SK-N-SH (cell line): Measurements from ENCODE around the gene IVNS1ABP.

ENCODE experiments used
- NFIC ChIP-seq: IDR thresholded peaks from 2 replicates; pipeline ENCODE4 v1.4.0; 2012; ENCODE audit warnings: borderline replicate concordance
- POLR2AphosphoS5 ChIP-seq: IDR thresholded peaks from 2 replicates; pipeline ENCODE4 v1.6.1; 2012; ENCODE audit warnings: low read depth, low read length
- RAD21 ChIP-seq: IDR thresholded peaks from 2 replicates; pipeline ENCODE4 v1.6.1; 2012; ENCODE audit warnings: mild to moderate bottlenecking, low read length
- YY1 ChIP-seq: IDR thresholded peaks from 2 replicates; pipeline ENCODE4 v1.4.0; 2012; ENCODE audit warnings: low read depth, mild to moderate bottlenecking
- TF ChIP-seq, protein P1 (sequence below): fragments of 200-600 bp; sonication (generic); IDR thresholded peaks from 2 replicates; pipeline ENCODE4 v1.6.1; 2017; ENCODE audit warnings: antibody characterized with exemption, mild to moderate bottlenecking, moderate library complexity
- TF ChIP-seq, protein P2 (sequence below): IDR thresholded peaks from 2 replicates; pipeline ENCODE4 v1.4.0; 2012; ENCODE audit warnings: low read depth, borderline replicate concordance
- TF ChIP-seq, protein P3 (sequence below): fragments of 150-350 bp; IDR thresholded peaks from 2 replicates; pipeline ENCODE4 v1.6.1; 2016; ENCODE audit warnings: mild to moderate bottlenecking, low read depth, low read length

DNA sequence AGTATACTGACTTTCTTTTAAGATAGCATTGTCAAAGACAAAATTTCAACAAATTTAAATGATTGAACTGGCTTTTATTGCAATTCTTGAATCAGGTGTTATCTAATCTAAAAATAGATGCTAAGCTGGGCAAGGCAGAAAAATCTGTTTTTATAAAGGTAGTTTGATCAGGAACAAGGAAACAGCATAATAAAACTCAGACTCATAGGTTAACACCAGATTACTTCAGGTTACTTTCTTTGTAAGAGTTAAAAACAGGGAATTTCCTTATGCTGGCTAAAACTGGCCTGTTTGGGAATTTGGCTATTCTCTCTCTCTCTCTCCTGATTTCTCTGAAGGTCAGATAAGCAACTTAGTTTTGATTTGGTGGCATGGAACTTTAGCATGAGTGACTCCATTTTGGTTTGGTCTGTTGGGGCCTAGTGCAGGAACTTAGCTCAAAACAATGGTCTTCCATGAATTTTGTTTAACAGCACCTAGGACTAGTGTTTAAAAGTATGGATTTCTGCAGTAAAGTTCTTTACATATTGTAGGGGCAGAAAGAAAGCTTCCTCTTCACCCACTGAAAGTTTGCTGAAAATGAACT, 24.2 kb upstream of the IVNS1ABP start:
- TF ChIP-seq RAD21 = no peak
- no peak for TF ChIP-seq YY1
- TF ChIP-seq, protein P1, sequence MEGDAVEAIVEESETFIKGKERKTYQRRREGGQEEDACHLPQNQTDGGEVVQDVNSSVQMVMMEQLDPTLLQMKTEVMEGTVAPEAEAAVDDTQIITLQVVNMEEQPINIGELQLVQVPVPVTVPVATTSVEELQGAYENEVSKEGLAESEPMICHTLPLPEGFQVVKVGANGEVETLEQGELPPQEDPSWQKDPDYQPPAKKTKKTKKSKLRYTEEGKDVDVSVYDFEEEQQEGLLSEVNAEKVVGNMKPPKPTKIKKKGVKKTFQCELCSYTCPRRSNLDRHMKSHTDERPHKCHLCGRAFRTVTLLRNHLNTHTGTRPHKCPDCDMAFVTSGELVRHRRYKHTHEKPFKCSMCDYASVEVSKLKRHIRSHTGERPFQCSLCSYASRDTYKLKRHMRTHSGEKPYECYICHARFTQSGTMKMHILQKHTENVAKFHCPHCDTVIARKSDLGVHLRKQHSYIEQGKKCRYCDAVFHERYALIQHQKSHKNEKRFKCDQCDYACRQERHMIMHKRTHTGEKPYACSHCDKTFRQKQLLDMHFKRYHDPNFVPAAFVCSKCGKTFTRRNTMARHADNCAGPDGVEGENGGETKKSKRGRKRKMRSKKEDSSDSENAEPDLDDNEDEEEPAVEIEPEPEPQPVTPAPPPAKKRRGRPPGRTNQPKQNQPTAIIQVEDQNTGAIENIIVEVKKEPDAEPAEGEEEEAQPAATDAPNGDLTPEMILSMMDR = no peak
- TF ChIP-seq, protein P2, sequence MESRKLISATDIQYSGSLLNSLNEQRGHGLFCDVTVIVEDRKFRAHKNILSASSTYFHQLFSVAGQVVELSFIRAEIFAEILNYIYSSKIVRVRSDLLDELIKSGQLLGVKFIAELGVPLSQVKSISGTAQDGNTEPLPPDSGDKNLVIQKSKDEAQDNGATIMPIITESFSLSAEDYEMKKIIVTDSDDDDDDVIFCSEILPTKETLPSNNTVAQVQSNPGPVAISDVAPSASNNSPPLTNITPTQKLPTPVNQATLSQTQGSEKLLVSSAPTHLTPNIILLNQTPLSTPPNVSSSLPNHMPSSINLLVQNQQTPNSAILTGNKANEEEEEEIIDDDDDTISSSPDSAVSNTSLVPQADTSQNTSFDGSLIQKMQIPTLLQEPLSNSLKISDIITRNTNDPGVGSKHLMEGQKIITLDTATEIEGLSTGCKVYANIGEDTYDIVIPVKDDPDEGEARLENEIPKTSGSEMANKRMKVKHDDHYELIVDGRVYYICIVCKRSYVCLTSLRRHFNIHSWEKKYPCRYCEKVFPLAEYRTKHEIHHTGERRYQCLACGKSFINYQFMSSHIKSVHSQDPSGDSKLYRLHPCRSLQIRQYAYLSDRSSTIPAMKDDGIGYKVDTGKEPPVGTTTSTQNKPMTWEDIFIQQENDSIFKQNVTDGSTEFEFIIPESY = no peak
- no peak for TF ChIP-seq NFIC
- TF ChIP-seq, protein P3, sequence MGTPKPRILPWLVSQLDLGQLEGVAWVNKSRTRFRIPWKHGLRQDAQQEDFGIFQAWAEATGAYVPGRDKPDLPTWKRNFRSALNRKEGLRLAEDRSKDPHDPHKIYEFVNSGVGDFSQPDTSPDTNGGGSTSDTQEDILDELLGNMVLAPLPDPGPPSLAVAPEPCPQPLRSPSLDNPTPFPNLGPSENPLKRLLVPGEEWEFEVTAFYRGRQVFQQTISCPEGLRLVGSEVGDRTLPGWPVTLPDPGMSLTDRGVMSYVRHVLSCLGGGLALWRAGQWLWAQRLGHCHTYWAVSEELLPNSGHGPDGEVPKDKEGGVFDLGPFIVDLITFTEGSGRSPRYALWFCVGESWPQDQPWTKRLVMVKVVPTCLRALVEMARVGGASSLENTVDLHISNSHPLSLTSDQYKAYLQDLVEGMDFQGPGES = no peak
- no peak for TF ChIP-seq POLR2AphosphoS5
